ENCODE results near the gene CELA3B.
"Not testable (repeated sequence)": the region's sequence is repeated elsewhere in the genome, so short reads cannot be mapped to it uniquely, and the experiment has no call there.

DNA sequence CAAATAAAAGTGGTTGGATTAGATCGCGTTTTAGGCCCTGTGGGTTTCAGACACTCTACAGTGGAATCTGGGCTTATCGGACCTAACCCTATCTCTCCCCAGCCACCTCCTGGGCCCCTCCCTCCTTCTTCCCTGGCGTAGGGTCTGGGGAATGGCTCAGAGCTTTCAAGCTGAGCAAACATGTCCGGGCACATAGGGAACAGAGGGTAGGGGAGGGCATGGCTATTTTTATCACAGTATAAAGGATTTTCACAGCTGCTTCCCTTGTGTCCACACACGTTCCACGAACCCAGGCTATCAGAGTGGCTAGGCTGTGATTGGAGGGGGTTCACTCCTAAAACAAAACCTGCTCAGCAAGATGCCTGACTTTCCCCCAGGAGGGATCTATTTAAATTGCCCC, 22.8 kb downstream of the CELA3B start:
- not testable (repeated sequence) for TF ChIP-seq POLR2A (IDR thresholded peaks at IDR 0.05; ENCODE audit: low read depth, low read length); TAF1 (IDR thresholded peaks at IDR 0.05; ENCODE audit: borderline replicate concordance, low read depth, low read length); POLR2AphosphoS5 (IDR thresholded peaks at IDR 0.05; ENCODE audit: low read depth, low read length)

Measured in GM12892 (cell line).